HL-60 (cell line): ENCODE results near the gene RGS19.

ENCODE experiments used
- DNase-seq, 2 experiments: peaks; one replicate each; pipeline ENCODE4 v3.0.0-alpha.2; 2010 to 2020; ENCODE audit warnings: low read depth in 1 of 2, low spot score in 1 of 2
- H3K27ac ChIP-seq: fragments of 250-450 bp; sonication (Bioruptor Pico); replicated peaks from 2 replicates; pipeline ENCODE4 v1.5.1; 2020; ENCODE audit warnings: mild to moderate bottlenecking, moderate library complexity
- H3K27me3 ChIP-seq: fragments of 250-450 bp; sonication (Bioruptor Pico); 2 replicates; pipeline ENCODE4 v1.5.1; 2021; ENCODE audit warnings: mild to moderate bottlenecking, moderate library complexity; ENCODE audit not compliant: insufficient read depth, poor library complexity, severe bottlenecking
- H3K4me3 ChIP-seq: replicated peaks from 2 replicates; pipeline ENCODE4 v1.5.1; 2011; ENCODE audit warnings: mild to moderate bottlenecking, control low read depth, low read length; ENCODE audit not compliant: insufficient read depth
- CTCF ChIP-seq: IDR thresholded peaks from one replicate; pipeline ENCODE4 v1.5.1; 2011; ENCODE audit warnings: low read length, control low read depth, inconsistent platforms; ENCODE audit not compliant: insufficient read depth
- GABPA ChIP-seq: IDR thresholded peaks from 2 replicates; pipeline ENCODE4 v1.6.1; 2012; ENCODE audit warnings: low read depth
- POLR2AphosphoS5 ChIP-seq: IDR thresholded peaks from 2 replicates; pipeline ENCODE4 v1.6.1; 2012; ENCODE audit warnings: low read depth
- REST ChIP-seq: IDR thresholded peaks from 2 replicates; pipeline ENCODE4 v1.6.1; 2012; ENCODE audit warnings: low read depth; ENCODE audit not compliant: insufficient replicate concordance
- SPI1 ChIP-seq: IDR thresholded peaks from 2 replicates; pipeline ENCODE4 v1.6.1; 2012; ENCODE audit warnings: low read depth, mild to moderate bottlenecking, borderline replicate concordance

RGS19 gene

DNA sequence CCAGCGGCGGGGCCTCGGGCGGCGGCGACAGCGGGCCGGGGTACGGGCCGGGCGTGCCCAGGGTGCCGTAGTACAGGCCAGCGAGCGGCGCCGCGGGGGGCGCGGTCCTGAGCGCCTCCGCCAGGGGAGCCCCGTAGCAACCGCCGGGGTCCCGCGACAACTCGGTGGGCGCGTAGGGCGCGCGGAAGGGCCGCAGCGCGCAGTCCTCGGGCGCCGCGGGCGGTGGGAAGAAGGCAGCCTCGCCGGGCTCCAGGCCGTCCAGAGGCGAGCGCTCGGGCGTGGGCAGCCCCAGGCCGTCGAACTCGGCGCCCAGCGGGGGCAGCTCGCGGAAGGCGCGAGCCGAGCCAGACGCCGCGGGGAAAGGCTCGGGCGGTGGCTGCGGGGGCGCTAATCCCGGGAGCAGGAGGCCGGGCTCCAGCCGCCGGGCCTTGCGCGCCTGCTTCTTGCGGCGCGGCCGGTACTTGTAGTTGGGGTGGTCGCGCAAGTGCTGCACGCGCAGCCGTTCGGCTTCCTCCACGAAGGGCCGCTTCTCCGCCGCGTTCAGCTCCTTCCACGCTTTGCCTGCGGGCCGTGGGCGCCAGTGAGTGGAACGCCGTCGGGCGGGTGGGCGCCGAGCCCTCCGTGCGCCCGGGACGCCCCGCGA lies 30.8 kb downstream of the RGS19 start:
- Histone ChIP-seq H3K4me3 (no peak overlapping the region), H3K27me3 (peaks cover 23% of the 10 kb centered on the region), H3K27ac (no peak overlapping the region)
- no peak for DNase-seq
- TF ChIP-seq POLR2AphosphoS5 = no peak
- no peak for TF ChIP-seq GABPA
- TF ChIP-seq SPI1 = no peak
- no peak for TF ChIP-seq CTCF
- no peak for TF ChIP-seq REST

DNA sequence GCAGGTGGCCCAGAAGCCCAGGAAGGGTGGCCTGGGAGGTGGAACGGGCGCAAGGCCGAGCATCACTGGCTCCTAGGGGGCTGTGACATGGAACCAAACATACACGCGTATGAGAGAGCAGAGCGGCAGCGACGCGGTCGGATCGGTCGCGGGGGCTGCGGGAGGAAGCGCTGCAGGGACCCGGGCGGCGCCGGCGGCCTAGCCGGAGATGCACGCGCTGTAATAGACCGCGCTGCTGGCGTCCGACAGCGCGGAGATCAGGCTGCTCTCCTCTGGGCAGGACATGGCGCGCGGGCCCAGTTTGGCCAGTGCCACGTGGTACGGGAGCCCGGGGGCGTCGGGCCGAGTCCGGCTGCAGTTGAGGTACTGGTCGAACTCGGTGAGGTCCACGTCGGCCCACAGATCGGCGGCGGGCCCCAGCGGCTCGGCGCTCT lies 31.3 kb downstream of the RGS19 start:
- no peak for TF ChIP-seq REST
- no peak for TF ChIP-seq SPI1
- no peak for TF ChIP-seq CTCF
- no peak for TF ChIP-seq GABPA
- no peak for TF ChIP-seq POLR2AphosphoS5
- no peak overlapping the region for H3K4me3 ChIP-seq
- DNase-seq = no peak
- no peak overlapping the region for H3K27ac ChIP-seq
- peaks cover 23% of the 10 kb centered on the region for H3K27me3 ChIP-seq

DNA sequence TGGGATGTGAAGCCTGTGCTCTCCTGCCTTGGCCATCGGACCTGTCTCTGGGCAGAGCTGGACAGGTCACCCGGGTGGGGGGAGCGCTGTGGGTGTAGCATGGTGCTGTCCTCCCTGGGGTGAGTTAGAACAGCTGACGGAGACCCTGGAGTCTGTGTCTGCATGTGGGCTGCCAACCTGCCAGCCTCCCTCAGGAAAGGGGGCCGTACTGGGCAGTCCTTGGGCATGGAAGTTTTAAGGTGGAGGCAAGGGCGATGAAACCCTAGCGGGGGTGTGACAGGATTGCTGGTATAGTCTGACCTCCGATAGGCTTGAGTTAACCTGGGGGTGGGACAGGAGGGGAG lies 32.3 kb downstream of the RGS19 start:
- H3K27me3 ChIP-seq = peaks cover 23% of the 10 kb centered on the region
- DNase-seq = no peak
- no peak for TF ChIP-seq POLR2AphosphoS5
- TF ChIP-seq REST = no peak
- no peak for TF ChIP-seq GABPA
- TF ChIP-seq SPI1 = no peak
- TF ChIP-seq CTCF = no peak

More for the DNA sequence above, 32.3 kb downstream of the RGS19 start:
- Histone ChIP-seq H3K27ac (no peak overlapping the region), H3K4me3 (no peak overlapping the region)
